Measurements from ENCODE around the gene FXYD6.

GRCh38 chr11:117830072-117830471, 46.4 kb downstream of the FXYD6 start:
- TF ChIP-seq CTCF (IDR thresholded peaks at IDR 0.05; ENCODE audit: insufficient read depth, low read depth, low read length) = no peak
- no peak for TF ChIP-seq EZH2 (IDR thresholded peaks at IDR 0.05; ENCODE audit: insufficient read depth, low read length)
